ENCODE results near the gene AASS.

DNA sequence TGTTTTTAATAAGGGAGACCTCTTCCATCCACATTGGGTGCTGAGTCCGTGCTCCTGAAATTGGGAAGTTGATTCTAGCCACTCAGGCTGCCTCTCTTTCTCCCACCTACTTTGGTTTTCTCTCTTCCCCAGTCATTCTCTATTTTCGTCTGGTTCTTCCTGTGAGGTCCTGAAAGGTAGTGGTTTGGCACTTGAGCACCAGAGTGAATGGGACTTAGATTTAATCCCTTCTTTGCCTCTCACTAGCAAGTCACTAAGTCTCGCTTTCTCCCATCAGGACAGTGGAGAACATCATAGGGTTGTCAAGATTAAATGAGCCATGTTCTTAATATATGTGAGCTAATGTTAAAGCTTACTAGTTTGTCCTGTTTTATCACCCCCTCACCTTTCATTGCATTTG, 4.0 kb upstream of the AASS start:
- TF ChIP-seq SP2 (IDR thresholded peaks at IDR 0.05; ENCODE audit: low read length), result no peak
- TF ChIP-seq, protein P1, sequence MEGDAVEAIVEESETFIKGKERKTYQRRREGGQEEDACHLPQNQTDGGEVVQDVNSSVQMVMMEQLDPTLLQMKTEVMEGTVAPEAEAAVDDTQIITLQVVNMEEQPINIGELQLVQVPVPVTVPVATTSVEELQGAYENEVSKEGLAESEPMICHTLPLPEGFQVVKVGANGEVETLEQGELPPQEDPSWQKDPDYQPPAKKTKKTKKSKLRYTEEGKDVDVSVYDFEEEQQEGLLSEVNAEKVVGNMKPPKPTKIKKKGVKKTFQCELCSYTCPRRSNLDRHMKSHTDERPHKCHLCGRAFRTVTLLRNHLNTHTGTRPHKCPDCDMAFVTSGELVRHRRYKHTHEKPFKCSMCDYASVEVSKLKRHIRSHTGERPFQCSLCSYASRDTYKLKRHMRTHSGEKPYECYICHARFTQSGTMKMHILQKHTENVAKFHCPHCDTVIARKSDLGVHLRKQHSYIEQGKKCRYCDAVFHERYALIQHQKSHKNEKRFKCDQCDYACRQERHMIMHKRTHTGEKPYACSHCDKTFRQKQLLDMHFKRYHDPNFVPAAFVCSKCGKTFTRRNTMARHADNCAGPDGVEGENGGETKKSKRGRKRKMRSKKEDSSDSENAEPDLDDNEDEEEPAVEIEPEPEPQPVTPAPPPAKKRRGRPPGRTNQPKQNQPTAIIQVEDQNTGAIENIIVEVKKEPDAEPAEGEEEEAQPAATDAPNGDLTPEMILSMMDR (IDR thresholded peaks at IDR 0.05; ENCODE audit: control extremely low read depth in 1 of 3, insufficient read depth in 1 of 3, low read depth in 1 of 3, low read length in 3 of 3), result no peak

All from H1 (cell line).